ENCODE measurements around the gene GAS7.
"Not testable (repeated sequence)": the region's sequence is repeated elsewhere in the genome, so short reads cannot be mapped to it uniquely, and the experiment has no call there.

Gene GAS7

GRCh38 chr17:9925457-9925856 is 272.9 kb downstream of the GAS7 start:
- no peak for DNase-seq (ENCODE audit: extremely low spot score)
- CTCF ChIA-PET = interaction anchor here (0.7 to 1.3 kb wide), 4 partner anchors 197 to 691 kb away, joined by 3 to 6 read pairs (median 3); no protein-coding TSS in a partner anchor
- POLR2A ChIA-PET = no interaction called here
- TF ChIP-seq HDGF (IDR thresholded peaks at IDR 0.05; ENCODE audit: borderline replicate concordance) (no peak), PKNOX1 (IDR thresholded peaks at IDR 0.05) (no peak), BHLHE40 (IDR thresholded peaks at IDR 0.05; ENCODE audit: borderline replicate concordance) (no peak), NFRKB (IDR thresholded peaks at IDR 0.05) (no peak), ELF4 (IDR thresholded peaks at IDR 0.05) (no peak), FOXK2 (IDR thresholded peaks at IDR 0.05) (no peak), ZNF384 (IDR thresholded peaks at IDR 0.05) (no peak), L3MBTL2 (conservative IDR thresholded peaks at IDR 0.05) (no peak), FOXM1 (IDR thresholded peaks at IDR 0.05; ENCODE audit: borderline replicate concordance) (no peak), SP1 (IDR thresholded peaks at IDR 0.05) (no peak), LEF1 (IDR thresholded peaks at IDR 0.05; ENCODE audit: borderline replicate concordance) (no peak), CTBP1 (IDR thresholded peaks at IDR 0.05; ENCODE audit: borderline replicate concordance) (no peak), TARDBP (IDR thresholded peaks at IDR 0.05) (no peak), ARNT (IDR thresholded peaks at IDR 0.05) (no peak), FOXA1 (IDR thresholded peaks at IDR 0.05) (no peak), SUZ12 (IDR thresholded peaks at IDR 0.05) (no peak)

- ChIA-PET CTCF (interaction anchor here (0.8 to 1.3 kb wide), 4 partner anchors 17 to 692 kb away, joined by 3 to 6 read pairs (median 4); no protein-coding TSS in a partner anchor), POLR2A (no interaction called here)
- no peak for TF ChIP-seq TARDBP (IDR thresholded peaks at IDR 0.05)
- TF ChIP-seq BHLHE40 (IDR thresholded peaks at IDR 0.05; ENCODE audit: borderline replicate concordance) = no peak
- TF ChIP-seq LEF1 (IDR thresholded peaks at IDR 0.05; ENCODE audit: borderline replicate concordance) = no peak
- TF ChIP-seq L3MBTL2 (conservative IDR thresholded peaks at IDR 0.05) = peak; percentile 53
- TF ChIP-seq FOXM1 (IDR thresholded peaks at IDR 0.05; ENCODE audit: borderline replicate concordance) = no peak
- TF ChIP-seq FOXA1 (IDR thresholded peaks at IDR 0.05) = no peak
- DNase-seq (ENCODE audit: extremely low spot score) = peak; percentile 68
Observed at GRCh38 chr17:9924735-9925191, 273.6 kb downstream of the GAS7 start.

GRCh38 chr17:9922012-9922848 is 276.2 kb downstream of the GAS7 start:
- no peak for TF ChIP-seq ARNT (IDR thresholded peaks at IDR 0.05)
- no peak for TF ChIP-seq FOXM1 (IDR thresholded peaks at IDR 0.05; ENCODE audit: borderline replicate concordance)
- TF ChIP-seq ELF4 (IDR thresholded peaks at IDR 0.05) = no peak
- TF ChIP-seq HDGF (IDR thresholded peaks at IDR 0.05; ENCODE audit: borderline replicate concordance) = no peak
- TF ChIP-seq NFRKB (IDR thresholded peaks at IDR 0.05) = no peak
- no peak for TF ChIP-seq PKNOX1 (IDR thresholded peaks at IDR 0.05)
- TF ChIP-seq TARDBP (IDR thresholded peaks at IDR 0.05) = no peak
- TF ChIP-seq ZNF384 (IDR thresholded peaks at IDR 0.05) = no peak
- DNase-seq (ENCODE audit: extremely low spot score) = no peak
- ChIA-PET POLR2A (no interaction called here), CTCF (no interaction called here)

GRCh38 chr17:9921216-9921615 is 277.2 kb downstream of the GAS7 start:
- DNase-seq (ENCODE audit: extremely low spot score); CTCF ChIA-PET; POLR2A ChIA-PET: not testable (repeated sequence)

GRCh38 chr17:9918804-9919352 is 279.5 kb downstream of the GAS7 start:
- ChIA-PET POLR2A (no interaction called here), CTCF (no interaction called here)
- no peak for TF ChIP-seq FOXM1 (IDR thresholded peaks at IDR 0.05; ENCODE audit: borderline replicate concordance)
- no peak for TF ChIP-seq FOXK2 (IDR thresholded peaks at IDR 0.05)
- no peak for TF ChIP-seq SP1 (IDR thresholded peaks at IDR 0.05)
- TF ChIP-seq SUZ12 (IDR thresholded peaks at IDR 0.05) = no peak
- no peak for TF ChIP-seq LEF1 (IDR thresholded peaks at IDR 0.05; ENCODE audit: borderline replicate concordance)
- no peak for TF ChIP-seq BHLHE40 (IDR thresholded peaks at IDR 0.05; ENCODE audit: borderline replicate concordance)
- TF ChIP-seq FOXA1 (IDR thresholded peaks at IDR 0.05) = no peak
- no peak for TF ChIP-seq NFRKB (IDR thresholded peaks at IDR 0.05)
- no peak for TF ChIP-seq HDGF (IDR thresholded peaks at IDR 0.05; ENCODE audit: borderline replicate concordance)
- TF ChIP-seq CTBP1 (IDR thresholded peaks at IDR 0.05; ENCODE audit: borderline replicate concordance) = no peak
- DNase-seq (ENCODE audit: extremely low spot score) = no peak

- CTCF ChIA-PET = no interaction called here
- TF ChIP-seq HDGF (IDR thresholded peaks at IDR 0.05; ENCODE audit: borderline replicate concordance) (no peak), TARDBP (IDR thresholded peaks at IDR 0.05) (no peak), PKNOX1 (IDR thresholded peaks at IDR 0.05) (no peak), LEF1 (IDR thresholded peaks at IDR 0.05; ENCODE audit: borderline replicate concordance) (no peak), ZNF384 (IDR thresholded peaks at IDR 0.05) (no peak), SP1 (IDR thresholded peaks at IDR 0.05) (no peak), SUZ12 (IDR thresholded peaks at IDR 0.05) (no peak), L3MBTL2 (conservative IDR thresholded peaks at IDR 0.05) (no peak), FOXM1 (IDR thresholded peaks at IDR 0.05; ENCODE audit: borderline replicate concordance) (no peak), ELF4 (IDR thresholded peaks at IDR 0.05) (no peak), NFRKB (IDR thresholded peaks at IDR 0.05) (no peak), ARNT (IDR thresholded peaks at IDR 0.05) (no peak), BHLHE40 (IDR thresholded peaks at IDR 0.05; ENCODE audit: borderline replicate concordance) (no peak), FOXK2 (IDR thresholded peaks at IDR 0.05) (no peak), FOXA1 (IDR thresholded peaks at IDR 0.05) (no peak)
Observed at GRCh38 chr17:9918352-9918751, 280.1 kb downstream of the GAS7 start.

More at GRCh38 chr17:9918352-9918751, 280.1 kb downstream of the GAS7 start:
- POLR2A ChIA-PET = no interaction called here
- DNase-seq (ENCODE audit: extremely low spot score) = no peak
